Activated naive CD4-positive, alpha-beta T cell treated with anti-CD3 and anti-CD28 coated beads, Interleukin-2, amount 50 U/mL, for 24 hours (primary cell): ENCODE results near the gene SPEM1.
A peak's percentile ranks its signal among the peaks of the same experiment; 100 is the strongest.
"Not testable (repeated sequence)": the region's sequence is repeated elsewhere in the genome, so short reads cannot be mapped to it uniquely, and the experiment has no call there.

Experiments
- H3K27ac Mint-ChIP-seq: one replicate; pipeline ENCODE4 v1.8.0; 2021; ENCODE audit warnings: mild to moderate bottlenecking, mixed read lengths
- H3K27me3 Mint-ChIP-seq: one replicate; pipeline ENCODE4 v1.8.0; 2021; ENCODE audit warnings: mixed read lengths
- H3K36me3 Mint-ChIP-seq: one replicate; pipeline ENCODE4 v1.8.0; 2021; ENCODE audit warnings: mixed read lengths
- H3K4me1 Mint-ChIP-seq: one replicate; pipeline ENCODE4 v1.8.0; 2021; ENCODE audit warnings: mixed read lengths
- H3K4me3 Mint-ChIP-seq: one replicate; pipeline ENCODE4 v1.8.0; 2021; ENCODE audit warnings: mild to moderate bottlenecking, mixed read lengths
- H3K9me3 Mint-ChIP-seq: one replicate; pipeline ENCODE4 v1.8.0; 2021; ENCODE audit warnings: mixed read lengths

SPEM1 gene

GRCh38 chr17:7465597-7466275 lies 45.6 kb downstream of the SPEM1 start:
- H3K9me3 Mint-ChIP-seq = no peaks in the 10 kb centered on the region
- no peaks in the 10 kb centered on the region for H3K36me3 Mint-ChIP-seq
- H3K27ac Mint-ChIP-seq = no peak overlapping the region
- H3K27me3 Mint-ChIP-seq = no peaks in the 10 kb centered on the region
- peaks cover 16% of the 10 kb centered on the region for H3K4me1 Mint-ChIP-seq
- H3K4me3 Mint-ChIP-seq = no peak overlapping the region

GRCh38 chr17:7466318-7466638 lies 46.2 kb downstream of the SPEM1 start:
- H3K27ac Mint-ChIP-seq = no peak overlapping the region
- H3K4me3 Mint-ChIP-seq = no peak overlapping the region
- no peaks in the 10 kb centered on the region for H3K27me3 Mint-ChIP-seq
- H3K36me3 Mint-ChIP-seq = no peaks in the 10 kb centered on the region
- H3K4me1 Mint-ChIP-seq = peaks cover 18% of the 10 kb centered on the region
- H3K9me3 Mint-ChIP-seq = no peaks in the 10 kb centered on the region

- H3K27me3 Mint-ChIP-seq = no peaks in the 10 kb centered on the region
- peak overlapping the region; percentile 41 for H3K27ac Mint-ChIP-seq
- no peak overlapping the region for H3K4me3 Mint-ChIP-seq
- peaks cover 22% of the 10 kb centered on the region for H3K4me1 Mint-ChIP-seq
- no peaks in the 10 kb centered on the region for H3K36me3 Mint-ChIP-seq
- no peaks in the 10 kb centered on the region for H3K9me3 Mint-ChIP-seq
Measured at GRCh38 chr17:7466639-7467341, 46.7 kb downstream of the SPEM1 start.

- no peak overlapping the region for H3K27ac Mint-ChIP-seq
- H3K27me3 Mint-ChIP-seq = no peaks in the 10 kb centered on the region
- H3K36me3 Mint-ChIP-seq = no peaks in the 10 kb centered on the region
- no peaks in the 10 kb centered on the region for H3K9me3 Mint-ChIP-seq
- H3K4me3 Mint-ChIP-seq = no peak overlapping the region
- H3K4me1 Mint-ChIP-seq = peaks cover 26% of the 10 kb centered on the region
Measured at GRCh38 chr17:7467498-7467897, 47.4 kb downstream of the SPEM1 start.

DNA sequence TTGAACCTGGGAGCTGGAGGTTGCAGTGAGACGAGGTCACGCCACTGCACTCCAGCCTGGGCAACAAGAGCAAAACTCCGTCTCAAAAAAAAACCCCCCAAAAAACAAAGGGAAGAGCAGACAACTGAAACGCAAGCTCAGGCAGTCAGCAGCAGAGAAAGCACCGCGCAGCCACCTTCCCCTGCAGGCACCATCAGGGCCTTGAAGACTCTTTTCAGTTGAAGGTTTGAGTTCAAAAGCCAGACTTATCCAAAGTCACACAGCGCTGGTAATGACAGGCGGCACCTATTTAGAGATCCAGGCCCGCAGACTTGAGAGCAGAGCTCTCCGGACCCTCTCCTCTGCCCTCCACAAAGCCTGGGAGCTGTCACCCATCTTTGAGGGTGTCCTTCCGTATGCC lies 48.2 kb downstream of the SPEM1 start:
- Mint-ChIP-seq H3K4me3 (no peak overlapping the region), H3K27ac (no peak overlapping the region), H3K36me3 (no peaks in the 10 kb centered on the region)

GRCh38 chr17:7468804-7469389 lies 48.8 kb downstream of the SPEM1 start:
- Mint-ChIP-seq H3K27me3 (no peaks in the 10 kb centered on the region), H3K9me3 (no peaks in the 10 kb centered on the region), H3K27ac (no peak overlapping the region), H3K4me3 (no peak overlapping the region), H3K36me3 (no peaks in the 10 kb centered on the region), H3K4me1 (peaks cover 31% of the 10 kb centered on the region)

More for the DNA sequence above, 48.2 kb downstream of the SPEM1 start:
- H3K9me3 Mint-ChIP-seq = no peaks in the 10 kb centered on the region
- H3K4me1 Mint-ChIP-seq = peaks cover 27% of the 10 kb centered on the region
- H3K27me3 Mint-ChIP-seq = no peaks in the 10 kb centered on the region

GRCh38 chr17:7469843-7470242 lies 49.7 kb downstream of the SPEM1 start:
- not testable (repeated sequence) for H3K36me3 Mint-ChIP-seq, H3K9me3 Mint-ChIP-seq, H3K4me3 Mint-ChIP-seq, H3K27me3 Mint-ChIP-seq, H3K27ac Mint-ChIP-seq
- peaks cover 31% of the 10 kb centered on the region for H3K4me1 Mint-ChIP-seq

GRCh38 chr17:7470457-7470973 lies 50.4 kb downstream of the SPEM1 start:
- H3K27ac Mint-ChIP-seq = peak overlapping the region; percentile 41
- H3K9me3 Mint-ChIP-seq, H3K4me3 Mint-ChIP-seq, H3K27me3 Mint-ChIP-seq, H3K36me3 Mint-ChIP-seq: not testable (repeated sequence)
- H3K4me1 Mint-ChIP-seq = peaks cover 31% of the 10 kb centered on the region
